ENCODE results near the gene ZFAND2B.

GRCh38 chr2:219213486-219214071 lies 7.0 kb downstream of the ZFAND2B start:
- TF ChIP-seq CTCF (IDR thresholded peaks at IDR 0.05 in 8 of 11, conservative IDR thresholded peaks at IDR 0.05 in 3 of 11) (no peak), POLR2A (IDR thresholded peaks at IDR 0.05) (no peak)

Measured in spleen (tissue), 7 donors.